SK-N-SH (cell line): ENCODE measurements around the gene LAMA4.

Source experiments
- CHD2 ChIP-seq: fragments of 150-350 bp; IDR thresholded peaks from 2 replicates; pipeline ENCODE4 v1.6.1; 2018; ENCODE audit warnings: low read length; ENCODE audit not compliant: partially characterized antibody
- EP300 ChIP-seq, 2 experiments: IDR thresholded peaks; 2 replicates each; pipeline versions ENCODE4 v1.4.0 to v1.6.1; 2012; ENCODE audit warnings: borderline replicate concordance in 1 of 2, low read depth in 1 of 2, low read length in 1 of 2
- JUND ChIP-seq: IDR thresholded peaks from 2 replicates; pipeline ENCODE4 v1.4.0; 2012
- MXI1 ChIP-seq: IDR thresholded peaks from 2 replicates; pipeline ENCODE4 v1.6.1; 2012; ENCODE audit warnings: mild to moderate bottlenecking, low read depth, low read length, improper control_type of control experiment
- POLR2AphosphoS5 ChIP-seq: IDR thresholded peaks from 2 replicates; pipeline ENCODE4 v1.6.1; 2012; ENCODE audit warnings: low read depth, low read length
- RFX5 ChIP-seq: IDR thresholded peaks from 2 replicates; pipeline ENCODE4 v1.6.1; 2012; ENCODE audit warnings: mild to moderate bottlenecking, improper control_type of control experiment, low read length
- TCF12 ChIP-seq: IDR thresholded peaks from 2 replicates; pipeline ENCODE4 v1.4.0; 2012
- TEAD4 ChIP-seq: IDR thresholded peaks from 2 replicates; pipeline ENCODE4 v1.4.0; 2012; ENCODE audit warnings: mild to moderate bottlenecking, borderline replicate concordance; ENCODE audit not compliant: insufficient read depth
- YY1 ChIP-seq: IDR thresholded peaks from 2 replicates; pipeline ENCODE4 v1.4.0; 2012; ENCODE audit warnings: low read depth, mild to moderate bottlenecking
- TF ChIP-seq, protein P1 (sequence below): IDR thresholded peaks from 2 replicates; pipeline ENCODE4 v1.4.0; 2012; ENCODE audit warnings: low read depth, borderline replicate concordance
- TF ChIP-seq, protein P2 (sequence below): fragments of 200-600 bp; sonication (generic); IDR thresholded peaks from 2 replicates; pipeline ENCODE4 v1.6.1; 2017; ENCODE audit warnings: antibody characterized with exemption, mild to moderate bottlenecking, moderate library complexity
- TF ChIP-seq, protein P3 (sequence below): IDR thresholded peaks from 2 replicates; pipeline ENCODE4 v1.4.0; 2012; ENCODE audit warnings: low read depth, borderline replicate concordance
- TF ChIP-seq, protein P4 (sequence below): IDR thresholded peaks from 2 replicates; pipeline ENCODE4 v1.6.1; 2012; ENCODE audit warnings: mild to moderate bottlenecking, low read depth, low read length, moderate library complexity

DNA sequence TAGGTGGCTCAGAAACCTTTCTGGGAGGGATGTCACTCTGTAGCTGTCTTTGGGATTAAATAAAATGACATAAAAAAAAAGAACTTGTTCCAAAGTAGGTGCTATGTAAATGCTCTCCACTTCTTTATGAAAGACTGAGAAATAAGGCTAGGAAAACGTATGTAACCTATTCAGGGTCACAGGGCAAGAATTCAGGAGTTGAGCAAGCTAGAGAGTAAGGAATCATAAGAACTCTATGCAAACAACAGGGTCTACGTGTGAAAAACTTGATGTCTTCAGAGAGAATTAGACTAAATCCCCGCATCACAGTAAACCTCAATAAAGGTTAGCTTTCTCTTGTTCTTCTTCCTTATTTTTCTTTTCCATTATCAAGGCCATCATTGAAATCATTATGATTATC, 59.2 kb downstream of the LAMA4 start:
- TF ChIP-seq POLR2AphosphoS5 (no peak), CHD2 (no peak), JUND (no peak), MXI1 (no peak), EP300 (IDR thresholded peaks at IDR 0.05; ENCODE audit: borderline replicate concordance in 1 of 2, low read depth in 1 of 2, low read length in 1 of 2) (no peak), YY1 (no peak), TCF12 (no peak), TEAD4 (no peak), RFX5 (no peak)
- TF ChIP-seq, protein P1, sequence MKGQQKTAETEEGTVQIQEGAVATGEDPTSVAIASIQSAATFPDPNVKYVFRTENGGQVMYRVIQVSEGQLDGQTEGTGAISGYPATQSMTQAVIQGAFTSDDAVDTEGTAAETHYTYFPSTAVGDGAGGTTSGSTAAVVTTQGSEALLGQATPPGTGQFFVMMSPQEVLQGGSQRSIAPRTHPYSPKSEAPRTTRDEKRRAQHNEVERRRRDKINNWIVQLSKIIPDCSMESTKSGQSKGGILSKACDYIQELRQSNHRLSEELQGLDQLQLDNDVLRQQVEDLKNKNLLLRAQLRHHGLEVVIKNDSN = no peak
- TF ChIP-seq, protein P2, sequence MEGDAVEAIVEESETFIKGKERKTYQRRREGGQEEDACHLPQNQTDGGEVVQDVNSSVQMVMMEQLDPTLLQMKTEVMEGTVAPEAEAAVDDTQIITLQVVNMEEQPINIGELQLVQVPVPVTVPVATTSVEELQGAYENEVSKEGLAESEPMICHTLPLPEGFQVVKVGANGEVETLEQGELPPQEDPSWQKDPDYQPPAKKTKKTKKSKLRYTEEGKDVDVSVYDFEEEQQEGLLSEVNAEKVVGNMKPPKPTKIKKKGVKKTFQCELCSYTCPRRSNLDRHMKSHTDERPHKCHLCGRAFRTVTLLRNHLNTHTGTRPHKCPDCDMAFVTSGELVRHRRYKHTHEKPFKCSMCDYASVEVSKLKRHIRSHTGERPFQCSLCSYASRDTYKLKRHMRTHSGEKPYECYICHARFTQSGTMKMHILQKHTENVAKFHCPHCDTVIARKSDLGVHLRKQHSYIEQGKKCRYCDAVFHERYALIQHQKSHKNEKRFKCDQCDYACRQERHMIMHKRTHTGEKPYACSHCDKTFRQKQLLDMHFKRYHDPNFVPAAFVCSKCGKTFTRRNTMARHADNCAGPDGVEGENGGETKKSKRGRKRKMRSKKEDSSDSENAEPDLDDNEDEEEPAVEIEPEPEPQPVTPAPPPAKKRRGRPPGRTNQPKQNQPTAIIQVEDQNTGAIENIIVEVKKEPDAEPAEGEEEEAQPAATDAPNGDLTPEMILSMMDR = no peak
- TF ChIP-seq, protein P3, sequence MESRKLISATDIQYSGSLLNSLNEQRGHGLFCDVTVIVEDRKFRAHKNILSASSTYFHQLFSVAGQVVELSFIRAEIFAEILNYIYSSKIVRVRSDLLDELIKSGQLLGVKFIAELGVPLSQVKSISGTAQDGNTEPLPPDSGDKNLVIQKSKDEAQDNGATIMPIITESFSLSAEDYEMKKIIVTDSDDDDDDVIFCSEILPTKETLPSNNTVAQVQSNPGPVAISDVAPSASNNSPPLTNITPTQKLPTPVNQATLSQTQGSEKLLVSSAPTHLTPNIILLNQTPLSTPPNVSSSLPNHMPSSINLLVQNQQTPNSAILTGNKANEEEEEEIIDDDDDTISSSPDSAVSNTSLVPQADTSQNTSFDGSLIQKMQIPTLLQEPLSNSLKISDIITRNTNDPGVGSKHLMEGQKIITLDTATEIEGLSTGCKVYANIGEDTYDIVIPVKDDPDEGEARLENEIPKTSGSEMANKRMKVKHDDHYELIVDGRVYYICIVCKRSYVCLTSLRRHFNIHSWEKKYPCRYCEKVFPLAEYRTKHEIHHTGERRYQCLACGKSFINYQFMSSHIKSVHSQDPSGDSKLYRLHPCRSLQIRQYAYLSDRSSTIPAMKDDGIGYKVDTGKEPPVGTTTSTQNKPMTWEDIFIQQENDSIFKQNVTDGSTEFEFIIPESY = no peak
- TF ChIP-seq, protein P4, sequence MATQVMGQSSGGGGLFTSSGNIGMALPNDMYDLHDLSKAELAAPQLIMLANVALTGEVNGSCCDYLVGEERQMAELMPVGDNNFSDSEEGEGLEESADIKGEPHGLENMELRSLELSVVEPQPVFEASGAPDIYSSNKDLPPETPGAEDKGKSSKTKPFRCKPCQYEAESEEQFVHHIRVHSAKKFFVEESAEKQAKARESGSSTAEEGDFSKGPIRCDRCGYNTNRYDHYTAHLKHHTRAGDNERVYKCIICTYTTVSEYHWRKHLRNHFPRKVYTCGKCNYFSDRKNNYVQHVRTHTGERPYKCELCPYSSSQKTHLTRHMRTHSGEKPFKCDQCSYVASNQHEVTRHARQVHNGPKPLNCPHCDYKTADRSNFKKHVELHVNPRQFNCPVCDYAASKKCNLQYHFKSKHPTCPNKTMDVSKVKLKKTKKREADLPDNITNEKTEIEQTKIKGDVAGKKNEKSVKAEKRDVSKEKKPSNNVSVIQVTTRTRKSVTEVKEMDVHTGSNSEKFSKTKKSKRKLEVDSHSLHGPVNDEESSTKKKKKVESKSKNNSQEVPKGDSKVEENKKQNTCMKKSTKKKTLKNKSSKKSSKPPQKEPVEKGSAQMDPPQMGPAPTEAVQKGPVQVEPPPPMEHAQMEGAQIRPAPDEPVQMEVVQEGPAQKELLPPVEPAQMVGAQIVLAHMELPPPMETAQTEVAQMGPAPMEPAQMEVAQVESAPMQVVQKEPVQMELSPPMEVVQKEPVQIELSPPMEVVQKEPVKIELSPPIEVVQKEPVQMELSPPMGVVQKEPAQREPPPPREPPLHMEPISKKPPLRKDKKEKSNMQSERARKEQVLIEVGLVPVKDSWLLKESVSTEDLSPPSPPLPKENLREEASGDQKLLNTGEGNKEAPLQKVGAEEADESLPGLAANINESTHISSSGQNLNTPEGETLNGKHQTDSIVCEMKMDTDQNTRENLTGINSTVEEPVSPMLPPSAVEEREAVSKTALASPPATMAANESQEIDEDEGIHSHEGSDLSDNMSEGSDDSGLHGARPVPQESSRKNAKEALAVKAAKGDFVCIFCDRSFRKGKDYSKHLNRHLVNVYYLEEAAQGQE = no peak
